Muscle of leg (tissue), 11 donors: Measurements from ENCODE around the gene OTOG. TPM values are rescaled to one million over a fixed set of nuclear protein-coding genes. Genes with fewer than 3 reads are reported as not detected.

Experiments used
- DNase-seq: peaks from one replicate; pipeline ENCODE4 v3.0.0; 2013
- H3K27ac ChIP-seq: one replicate; pipeline ENCODE4 v1.5.1; 2013; ENCODE audit warnings: mild to moderate bottlenecking, low read length, control low read depth
- H3K27me3 ChIP-seq: one replicate; pipeline ENCODE4 v1.6.1; 2013; ENCODE audit warnings: low read length; ENCODE audit not compliant: control insufficient read depth, insufficient read depth
- H3K36me3 ChIP-seq: one replicate; pipeline ENCODE4 v1.6.1; 2013; ENCODE audit warnings: low read length; ENCODE audit not compliant: control insufficient read depth, insufficient read depth
- H3K4me1 ChIP-seq: one replicate; pipeline ENCODE4 v1.6.1; 2013; ENCODE audit warnings: low read length; ENCODE audit not compliant: control insufficient read depth, insufficient read depth
- H3K4me3 ChIP-seq: one replicate; pipeline ENCODE4 v1.5.1; 2013; ENCODE audit warnings: low read length, control low read depth
- H3K9me3 ChIP-seq: replicated peaks from 2 replicates; pipeline ENCODE4 v1.6.1; 2013; ENCODE audit warnings: low read depth, low read length; ENCODE audit not compliant: control insufficient read depth
- WGBS: methylation state at CpG from one replicate; pipeline ENCODE4 v1.1.5; 2013; ENCODE audit warnings: missing lambda C conversion rate; ENCODE audit not compliant: insufficient coverage; 5-methylcytosine and 5-hydroxymethylcytosine counted together
- polyA plus RNA-seq, 8 donors: library from polyadenylated mRNA; unstranded; fragments of 120-200 nt; gene quantifications; one replicate each; pipeline versions ENCODE4 v1.2.1 to v1.2.3, GENCODE V29; 2013; ENCODE audit warnings: inconsistent platforms in 1 of 8, low replicate concordance in 1 of 8; ENCODE audit not compliant: insufficient read length in 8 of 8, insufficient read depth in 1 of 8
- total RNA-seq: library from RNA; stranded (reverse); fragments of 120-200 nt; gene quantifications from one replicate; pipeline ENCODE4 v1.2.4, GENCODE V29; 2013

OTOG gene
- total and polyA plus RNA-seq, 9 donors: under 0.01 to 0.05 (median 0.04) TPM; not detected in 4

DNA sequence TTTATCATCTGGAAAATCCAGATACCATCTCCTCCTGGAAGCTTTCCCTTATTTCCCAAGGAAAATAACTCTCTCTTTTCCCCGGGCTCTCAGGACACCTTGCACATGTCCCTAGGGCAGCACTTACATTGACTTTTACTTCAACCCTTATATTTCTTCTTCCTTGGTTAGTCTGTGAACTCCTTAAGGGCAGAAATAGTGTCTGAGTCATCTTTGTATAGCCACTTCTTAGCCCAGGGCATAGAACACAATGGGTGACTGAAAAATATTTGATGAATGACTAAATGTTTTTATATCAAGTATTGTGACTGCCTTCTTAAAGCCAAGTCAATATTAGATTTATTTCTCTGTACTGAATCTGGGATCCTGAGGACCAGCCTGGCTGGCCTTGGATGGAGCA is 126.9 kb downstream of the OTOG start:
- no peak for DNase-seq
- H3K4me3 ChIP-seq: no peak overlapping the region

DNA sequence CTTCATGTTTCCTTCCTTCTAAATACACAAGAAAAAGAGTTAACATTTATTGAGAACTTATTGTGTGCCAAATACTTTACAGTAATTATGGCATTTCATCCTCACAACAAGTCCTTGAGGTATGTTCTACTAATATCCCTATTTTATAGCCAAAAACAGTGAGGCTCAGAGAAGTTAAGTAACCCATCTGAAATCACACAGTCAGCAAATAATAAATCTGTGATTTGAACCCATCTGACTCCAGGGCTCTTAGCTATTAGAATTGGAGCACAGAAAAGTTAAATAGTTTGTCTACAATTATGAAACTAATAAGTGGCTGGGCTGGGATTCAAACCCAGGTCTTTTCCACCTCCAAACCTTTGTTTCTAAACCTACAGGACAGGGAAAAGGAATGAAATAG is 135.8 kb downstream of the OTOG start:
- Histone ChIP-seq H3K36me3 (no peaks in the 10 kb centered on the region), H3K4me1 (peaks cover 36% of the 10 kb centered on the region), H3K9me3 (peaks cover 4% of the 10 kb centered on the region), H3K4me3 (no peak overlapping the region), H3K27ac (no peak overlapping the region), H3K27me3 (peaks cover 7% of the 10 kb centered on the region)
- DNase-seq: no peak

More for the DNA sequence above, 126.9 kb downstream of the OTOG start:
- H3K4me1 ChIP-seq: peaks cover 3% of the 10 kb centered on the region
- H3K36me3 ChIP-seq: no peaks in the 10 kb centered on the region
- no peak overlapping the region for H3K27ac ChIP-seq
- WGBS: no CpG with 5 or more reads among the region's 1 CpG
- H3K9me3 ChIP-seq: peaks cover 17% of the 10 kb centered on the region
- H3K27me3 ChIP-seq: no peaks in the 10 kb centered on the region

DNA sequence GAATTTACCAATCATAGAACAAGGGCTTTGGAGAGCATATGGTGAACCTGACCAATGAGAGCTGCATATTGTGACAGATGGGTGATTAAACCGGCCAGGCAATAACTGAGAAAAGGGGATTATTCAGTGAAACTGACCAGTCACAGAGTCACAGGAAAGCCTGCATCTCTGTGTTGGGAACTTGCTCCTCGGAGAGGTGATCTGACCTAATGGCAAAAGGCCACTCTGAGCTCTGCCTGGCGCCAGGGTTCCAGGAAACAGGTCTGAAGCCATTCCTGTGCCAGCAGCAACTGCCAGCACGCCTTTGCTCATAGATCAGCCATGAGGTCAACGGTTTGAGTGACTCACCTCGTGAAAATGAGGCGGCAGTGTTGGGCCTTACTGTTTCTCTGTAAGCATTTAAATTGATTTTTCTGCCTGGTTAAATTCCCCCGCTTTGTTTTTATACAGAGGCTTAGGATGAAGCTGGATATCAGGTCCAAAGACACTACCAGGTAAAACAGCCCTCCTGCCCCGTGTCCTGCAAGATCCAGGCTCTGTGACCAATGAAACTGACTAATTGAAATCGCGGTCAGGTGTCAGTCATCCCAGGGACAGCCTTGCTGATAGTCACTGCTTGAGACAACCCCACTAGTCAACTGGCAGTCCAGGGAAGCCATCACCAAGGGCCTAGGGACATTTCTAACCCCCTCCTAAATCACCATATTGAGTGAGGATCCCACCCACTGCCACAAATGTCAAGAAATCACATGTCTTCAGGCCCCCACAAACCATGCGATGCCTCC is 136.5 kb downstream of the OTOG start:
- Histone ChIP-seq H3K27ac (peak overlapping the region; percentile 43), H3K4me1 (peaks cover 42% of the 10 kb centered on the region), H3K4me3 (no peak overlapping the region), H3K36me3 (no peaks in the 10 kb centered on the region), H3K27me3 (peaks cover 7% of the 10 kb centered on the region), H3K9me3 (no peaks in the 10 kb centered on the region)
- peak; percentile 64 for DNase-seq
- WGBS: 64% methylated on average over 9 of the region's 12 CpGs

DNA sequence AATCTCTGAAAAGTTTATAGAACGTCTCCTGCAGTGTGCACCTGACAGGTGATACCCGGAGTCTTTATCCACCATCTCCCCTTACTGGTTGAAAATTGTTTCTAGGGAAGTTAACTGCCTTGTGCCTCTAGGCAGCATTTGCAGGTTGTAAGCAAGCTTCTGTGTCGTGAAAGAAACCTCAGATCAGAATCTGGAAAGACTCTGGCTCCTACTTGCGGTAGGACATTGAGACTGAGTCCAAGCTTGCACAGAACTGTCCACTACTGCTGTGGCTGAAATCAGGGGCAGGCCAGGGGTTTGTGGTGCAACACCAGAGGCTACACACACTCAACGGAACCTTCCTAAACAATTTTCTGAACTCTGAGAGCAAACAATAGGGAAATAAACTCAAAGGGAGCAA is 137.5 kb downstream of the OTOG start:
- Histone ChIP-seq H3K36me3 (no peaks in the 10 kb centered on the region), H3K4me1 (peaks cover 48% of the 10 kb centered on the region), H3K27ac (no peak overlapping the region), H3K4me3 (no peak overlapping the region), H3K27me3 (peaks cover 7% of the 10 kb centered on the region), H3K9me3 (no peaks in the 10 kb centered on the region)
- WGBS: 86% methylated on average over 2 of the region's 5 CpGs
- DNase-seq: no peak

DNA sequence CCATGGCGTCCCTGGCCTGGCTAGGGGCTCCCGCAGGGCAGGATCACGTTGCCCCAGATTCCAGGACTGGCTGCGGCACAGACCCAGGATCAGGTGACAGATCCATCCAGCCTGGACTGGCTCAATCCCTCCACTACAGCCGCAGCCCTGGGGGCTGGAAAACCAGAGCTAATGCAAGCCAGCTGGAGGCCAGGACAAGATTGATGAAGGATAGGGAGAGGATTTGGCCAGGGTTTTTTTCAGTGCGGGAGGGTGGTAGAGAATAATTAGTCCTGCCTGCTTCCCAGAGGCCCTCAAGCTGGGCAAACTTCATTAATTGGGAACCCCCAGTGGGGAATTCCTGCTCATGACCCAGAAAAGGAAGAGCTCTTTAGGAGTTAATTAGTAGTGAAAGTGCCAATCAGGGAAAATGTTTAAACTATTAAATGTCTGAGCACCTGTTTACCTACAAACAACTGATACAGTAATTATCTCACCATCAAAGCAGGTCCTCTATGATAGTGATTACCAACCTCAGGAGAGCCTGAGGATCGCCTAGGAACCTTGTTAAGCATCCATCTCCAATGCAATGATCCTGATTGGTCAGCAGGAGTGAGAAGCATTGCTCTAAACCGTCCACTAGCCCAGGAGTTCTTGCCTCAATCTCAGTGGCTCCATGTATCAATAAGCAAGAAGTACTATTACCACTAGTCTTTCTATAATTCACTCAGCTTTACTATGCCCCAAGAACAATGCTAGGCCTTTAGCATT is 139.3 kb downstream of the OTOG start:
- peak overlapping the region; percentile 65 for H3K27ac ChIP-seq
- 22% methylated on average over 3 of the region's 8 CpGs for WGBS
- peak; percentile 77 for DNase-seq
- peaks cover 3% of the 10 kb centered on the region for H3K27me3 ChIP-seq
- H3K4me1 ChIP-seq: peaks cover 52% of the 10 kb centered on the region
- H3K4me3 ChIP-seq: no peak overlapping the region
- no peaks in the 10 kb centered on the region for H3K9me3 ChIP-seq
- H3K36me3 ChIP-seq: no peaks in the 10 kb centered on the region

DNA sequence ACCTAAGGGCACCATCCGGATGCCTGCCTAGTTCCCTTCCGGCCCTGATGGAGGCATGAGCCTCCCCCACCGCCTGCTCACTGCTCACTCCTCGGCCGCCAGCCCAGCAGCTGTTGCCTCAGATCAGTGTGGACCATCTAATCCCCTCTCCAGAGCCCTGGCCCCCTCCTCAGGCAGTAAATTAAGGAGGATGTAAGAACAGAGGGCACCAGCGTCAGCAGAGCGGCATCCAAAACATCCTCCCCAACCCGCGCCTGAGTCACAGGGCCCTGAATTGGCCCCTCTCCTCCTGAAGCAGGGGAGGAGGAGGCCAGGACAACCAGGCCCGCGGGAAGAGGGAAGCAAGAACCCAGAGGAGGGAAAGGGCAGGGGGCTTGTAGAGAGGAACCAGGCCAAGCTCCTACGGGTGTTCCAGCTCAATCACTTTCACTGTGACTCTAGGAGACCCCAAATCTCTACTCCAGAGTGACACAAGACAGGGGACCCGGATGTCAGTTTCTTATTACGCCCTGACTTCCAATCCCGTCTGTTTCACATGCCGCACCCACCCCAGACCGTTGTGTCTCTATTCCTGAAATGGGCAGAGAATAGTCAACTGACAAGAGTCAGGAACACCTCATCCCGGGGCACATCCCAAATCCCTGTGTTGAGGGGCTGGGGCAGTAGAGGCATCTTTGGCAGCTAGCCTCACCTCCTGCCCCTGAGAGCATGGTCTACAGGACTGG is 141.0 kb downstream of the OTOG start:
- DNase-seq: peak; percentile 92
- H3K27ac ChIP-seq: peak overlapping the region; percentile 81
- H3K4me3 ChIP-seq: no peak overlapping the region
- H3K9me3 ChIP-seq: no peaks in the 10 kb centered on the region
- H3K36me3 ChIP-seq: no peaks in the 10 kb centered on the region
- peaks cover 8% of the 10 kb centered on the region for H3K27me3 ChIP-seq
- 73% methylated on average over 2 of the region's 18 CpGs for WGBS
- peaks cover 61% of the 10 kb centered on the region for H3K4me1 ChIP-seq

DNA sequence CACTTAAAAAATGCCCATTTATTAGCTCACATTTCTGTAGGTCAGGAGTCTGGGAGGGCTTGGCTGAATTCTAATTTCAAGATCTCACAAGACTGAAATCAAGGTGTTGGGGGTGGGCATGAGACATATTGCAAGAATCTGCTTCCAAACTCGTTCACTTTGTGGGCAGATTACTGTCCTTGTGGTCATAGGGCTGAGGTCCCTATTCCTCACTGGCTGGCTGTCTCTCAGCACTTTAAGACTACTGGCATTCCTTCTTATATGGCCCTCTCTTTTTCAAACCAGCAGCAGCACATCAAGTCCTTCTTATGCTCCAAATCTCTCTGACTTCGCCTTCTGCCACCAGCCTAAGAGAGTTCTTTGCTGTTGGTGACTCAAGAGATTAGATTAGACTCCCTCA is 144.5 kb downstream of the OTOG start:
- no CpG with 5 or more reads among the region's 2 CpGs for WGBS
- Histone ChIP-seq H3K4me3 (no peak overlapping the region), H3K27ac (peak overlapping the region; percentile 70), H3K27me3 (peaks cover 26% of the 10 kb centered on the region), H3K4me1 (peaks cover 63% of the 10 kb centered on the region), H3K36me3 (no peaks in the 10 kb centered on the region), H3K9me3 (no peaks in the 10 kb centered on the region)
- no peak for DNase-seq

DNA sequence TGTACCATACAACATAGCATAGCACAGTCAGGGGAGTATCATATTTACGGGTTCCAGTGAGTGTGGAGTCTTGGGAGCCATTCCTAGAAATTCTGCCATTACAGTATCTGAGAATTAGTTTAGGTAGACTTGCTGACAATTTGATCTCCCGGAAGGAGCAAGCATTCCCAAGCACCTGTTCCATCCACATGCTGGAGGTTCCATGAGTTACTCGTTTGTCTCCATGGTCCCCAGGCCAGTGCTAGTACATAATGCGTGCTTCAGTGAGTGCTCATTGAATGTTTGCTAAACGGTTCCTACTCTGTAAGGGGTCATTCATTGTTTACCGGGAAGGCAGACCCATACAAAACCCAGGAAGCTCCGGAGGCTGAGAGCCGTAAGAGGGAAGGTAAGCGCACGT is 144.9 kb downstream of the OTOG start:
- Histone ChIP-seq H3K36me3 (no peaks in the 10 kb centered on the region), H3K4me3 (no peak overlapping the region), H3K27me3 (peaks cover 30% of the 10 kb centered on the region), H3K9me3 (no peaks in the 10 kb centered on the region), H3K4me1 (peaks cover 63% of the 10 kb centered on the region), H3K27ac (peak overlapping the region; percentile 70)
- WGBS: 72% methylated on average over 6 of the region's 10 CpGs
- peak; percentile 63 for DNase-seq

GRCh38 chr11:17692931-17693330 is 145.9 kb downstream of the OTOG start:
- H3K4me1 ChIP-seq: peaks cover 66% of the 10 kb centered on the region
- 86% methylated on average over 5 of the region's 7 CpGs for WGBS
- DNase-seq: no peak
- no peaks in the 10 kb centered on the region for H3K9me3 ChIP-seq
- H3K27ac ChIP-seq: no peak overlapping the region
- H3K36me3 ChIP-seq: no peaks in the 10 kb centered on the region
- peaks cover 34% of the 10 kb centered on the region for H3K27me3 ChIP-seq
- no peak overlapping the region for H3K4me3 ChIP-seq

DNA sequence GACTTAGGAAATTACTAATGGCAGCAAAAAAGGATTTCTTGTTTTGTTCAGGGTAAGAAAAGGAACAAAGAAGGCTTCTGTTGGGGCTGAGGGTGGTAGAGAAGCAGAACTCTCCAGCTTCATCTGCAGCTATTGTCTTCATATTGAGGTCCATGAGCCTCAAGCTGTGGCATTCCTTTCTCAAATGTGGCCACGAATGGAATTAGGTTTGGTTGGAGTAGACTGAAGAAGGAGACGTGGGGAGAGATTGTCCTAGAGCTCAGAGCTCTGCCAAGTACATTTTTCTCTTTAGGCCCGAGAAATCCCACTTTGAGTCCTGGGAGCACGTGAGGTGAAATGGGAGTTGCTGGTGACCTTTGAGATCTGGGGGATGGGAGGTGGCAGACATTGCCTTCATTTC is 146.5 kb downstream of the OTOG start:
- Histone ChIP-seq H3K9me3 (no peaks in the 10 kb centered on the region), H3K4me3 (no peak overlapping the region), H3K4me1 (peaks cover 66% of the 10 kb centered on the region), H3K27me3 (peaks cover 34% of the 10 kb centered on the region), H3K36me3 (no peaks in the 10 kb centered on the region), H3K27ac (no peak overlapping the region)
- DNase-seq: no peak
- WGBS: 91% methylated on average over 3 of the region's 4 CpGs
